Right lung (tissue), 10 donors: Measurements from ENCODE around the gene ASPDH. TPM values are rescaled to one million over a fixed set of nuclear protein-coding genes. Genes with fewer than 3 reads are reported as not detected.

Experiments
- DNase-seq, 2 donors: peaks; one replicate each; pipeline ENCODE4 v3.0.0-alpha.2; 2013
- long read RNA-seq, 8 donors: transcript quantifications; one replicate each; lab custom pipeline, GENCODE V29; 2026
- polyA plus RNA-seq, 5 donors: library from polyadenylated mRNA; unstranded; fragments of 120-200 nt; gene quantifications; one replicate each; pipeline versions ENCODE4 v1.2.1 to v1.2.3, GENCODE V29; 2013; ENCODE audit warnings: inconsistent platforms in 1 of 5, low replicate concordance in 1 of 5; ENCODE audit not compliant: insufficient read length in 5 of 5, insufficient read depth in 1 of 5

ASPDH gene
- 1 to 10 TPM in 3 of 5 donors, under 1 TPM in 2; 0.60 to 2.2 (median 1.7) TPM for polyA plus RNA-seq
- long read RNA-seq, donor 1 = 0 reads
- long read RNA-seq, donor 2 = 0 reads
- long read RNA-seq, donor 3 = 0 reads
- long read RNA-seq, donor 4 = 0 reads
- long read RNA-seq, donor 5 = 0 reads
- long read RNA-seq, donor 6 = 0 reads
- long read RNA-seq, donor 7 = 0 reads
- long read RNA-seq, donor 8 = 0 reads

DNA sequence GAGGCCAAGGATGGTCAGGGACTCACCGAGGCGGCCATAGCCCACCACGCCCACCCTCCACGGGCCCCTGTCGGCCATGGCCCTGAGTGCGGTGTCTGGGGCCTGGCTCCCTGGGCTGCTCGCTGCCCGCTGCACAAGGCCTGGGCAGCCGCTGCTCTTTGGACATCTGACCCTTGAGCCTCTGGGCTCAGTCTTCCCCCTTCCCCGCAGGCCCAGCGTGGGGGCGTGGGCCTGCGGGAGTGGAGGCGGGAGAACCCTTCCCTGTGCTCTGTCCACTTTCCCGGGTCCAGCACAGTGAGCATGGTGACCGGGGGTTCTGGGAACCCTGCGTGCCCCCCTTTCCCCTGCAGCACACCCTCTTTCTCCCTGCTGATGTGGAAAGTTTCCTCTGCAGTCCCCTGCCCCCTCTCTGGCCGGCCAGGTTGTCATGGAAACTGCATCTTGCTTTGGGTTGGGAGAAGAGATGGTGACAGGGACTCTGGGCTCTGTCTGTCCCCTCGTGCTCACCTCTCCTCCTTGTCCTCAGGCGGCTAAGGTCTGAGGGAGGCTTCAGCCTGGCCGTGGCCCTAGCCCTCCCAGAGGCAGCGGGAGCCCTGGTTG is at the start of gene ASPDH:
TSS of gene ASPDH (minus strand) at position 168 of the 600 bp plus-strand sequence. CDS start at position 78, 90 bp downstream.
- DNase-seq = no peak

DNA sequence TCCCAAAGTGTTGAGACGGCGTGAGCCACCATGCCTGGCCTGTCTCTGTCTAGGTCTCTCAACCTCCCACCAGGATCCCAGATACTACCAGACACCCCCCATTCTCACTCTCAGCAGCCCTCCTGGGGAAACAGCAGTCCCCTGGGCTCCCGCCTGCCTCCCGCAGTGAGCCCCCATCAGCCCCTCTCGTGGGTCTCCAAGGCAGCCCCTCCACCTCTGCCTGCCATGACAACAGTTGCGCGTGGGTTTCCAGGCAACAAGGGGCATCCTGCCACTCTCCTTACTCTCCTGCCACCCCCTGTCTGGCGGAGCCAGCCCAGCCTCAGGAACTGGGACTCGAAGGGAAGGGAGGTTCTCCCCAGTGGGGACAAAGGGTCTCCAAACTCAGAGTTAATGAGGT is 49.3 kb upstream of the ASPDH start:
- DNase-seq = no peak

DNA sequence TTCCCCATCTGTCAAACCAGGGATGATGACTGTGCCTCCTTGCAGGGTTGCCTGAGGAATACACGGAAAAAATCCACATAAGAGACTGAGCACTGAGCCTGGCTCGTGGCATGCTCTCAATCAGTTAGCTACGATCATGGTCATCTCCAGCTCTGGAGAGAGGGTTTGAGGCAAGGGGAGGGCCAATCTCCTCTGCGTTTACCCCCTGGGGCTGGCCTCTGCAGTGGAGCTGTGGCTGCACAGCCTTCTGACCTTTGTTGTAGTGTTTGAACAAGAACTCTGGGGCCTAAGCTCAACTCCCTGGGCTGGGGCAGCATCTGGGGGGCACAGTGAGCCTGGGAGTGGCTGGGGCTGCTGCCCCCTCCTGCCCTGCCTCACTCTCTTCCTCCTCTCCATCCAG is 48.6 kb upstream of the ASPDH start:
- no peak for DNase-seq

DNA sequence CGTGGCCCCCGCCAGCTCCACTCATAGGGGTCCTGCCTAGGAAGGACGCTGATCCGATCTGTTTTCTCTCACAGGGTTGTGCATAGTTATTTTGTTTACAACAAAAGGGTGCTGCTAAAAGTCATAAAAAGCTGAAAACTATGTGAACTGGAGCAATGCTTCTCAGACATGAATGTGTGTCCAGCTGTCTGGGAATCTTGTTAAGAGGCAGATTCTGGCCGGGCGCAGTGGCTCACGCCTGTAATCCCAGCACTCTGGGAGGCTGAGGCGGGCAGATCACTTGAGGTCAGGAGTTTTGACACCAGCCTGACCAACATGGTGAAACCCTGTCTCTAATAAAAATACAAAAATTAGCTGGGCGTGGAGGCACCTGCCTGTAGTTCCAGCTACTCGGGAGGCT is 45.9 kb upstream of the ASPDH start:
- no peak for DNase-seq

- no peak for DNase-seq
Measured at GRCh38 chr19:50558449-50558848, 44.7 kb upstream of the ASPDH start.

- DNase-seq = no peak
Measured at GRCh38 chr19:50558039-50558438, 44.3 kb upstream of the ASPDH start.

- no peak for DNase-seq
Measured at GRCh38 chr19:50557009-50557613, 43.4 kb upstream of the ASPDH start.

DNA sequence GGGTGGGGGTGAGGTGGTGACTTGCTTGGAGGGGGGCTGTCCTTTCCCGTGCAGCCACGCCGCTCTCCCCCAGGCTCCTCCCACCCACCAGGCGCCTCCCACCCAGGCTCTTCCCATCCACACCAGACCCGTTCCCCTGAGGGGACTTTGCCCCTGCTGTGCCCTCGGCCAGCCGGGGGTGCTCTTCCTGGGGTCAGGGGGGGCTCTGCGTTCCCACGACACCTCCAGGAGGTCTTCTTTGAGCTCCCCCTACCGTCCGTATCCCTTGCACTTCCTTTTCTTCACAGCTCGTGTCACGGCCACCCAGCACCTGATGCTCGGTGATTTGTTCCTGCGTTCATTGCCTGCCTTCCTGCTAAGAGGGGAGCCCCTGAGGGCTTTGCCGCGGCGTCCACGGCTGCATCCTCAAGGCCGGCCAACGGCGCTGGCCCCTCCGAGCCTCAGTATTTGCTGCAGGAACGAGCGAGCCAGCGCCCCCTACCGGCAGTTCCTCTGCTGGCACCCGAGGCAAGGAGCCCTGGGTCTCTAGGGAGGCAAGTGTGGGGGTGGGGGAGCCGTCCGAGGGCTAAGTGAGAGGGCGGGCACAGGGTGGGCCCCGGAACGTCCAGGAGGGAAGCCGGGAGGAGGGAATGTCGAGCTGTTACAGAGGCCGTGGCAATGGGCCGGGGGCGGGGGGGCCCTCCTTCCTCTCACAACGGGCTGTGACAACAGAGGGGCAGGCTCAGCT is 42.7 kb upstream of the ASPDH start:
- peak; percentile 48 to 60 for DNase-seq

- DNase-seq = no peak
Measured at GRCh38 chr19:50555450-50556281, 42.0 kb upstream of the ASPDH start.

DNA sequence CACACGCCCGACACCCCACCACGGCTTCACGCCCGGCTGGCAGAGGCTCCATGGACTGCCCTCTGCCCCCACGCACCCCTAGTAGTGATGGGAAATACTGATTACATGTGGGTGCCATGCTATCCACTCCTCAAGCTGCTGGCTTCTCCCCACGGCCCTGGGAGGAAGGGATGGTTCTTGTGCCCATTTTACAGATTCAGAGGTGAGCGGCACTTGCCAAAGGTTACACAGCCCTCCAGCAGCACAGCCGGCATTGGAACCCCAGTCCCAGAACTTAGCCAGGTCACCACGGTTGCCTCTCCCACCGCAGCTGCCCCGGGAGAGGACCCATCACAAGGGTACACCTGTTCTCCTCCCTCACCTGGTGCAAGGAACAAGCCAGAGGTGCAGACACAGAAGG is 41.3 kb upstream of the ASPDH start:
- no peak for DNase-seq

DNA sequence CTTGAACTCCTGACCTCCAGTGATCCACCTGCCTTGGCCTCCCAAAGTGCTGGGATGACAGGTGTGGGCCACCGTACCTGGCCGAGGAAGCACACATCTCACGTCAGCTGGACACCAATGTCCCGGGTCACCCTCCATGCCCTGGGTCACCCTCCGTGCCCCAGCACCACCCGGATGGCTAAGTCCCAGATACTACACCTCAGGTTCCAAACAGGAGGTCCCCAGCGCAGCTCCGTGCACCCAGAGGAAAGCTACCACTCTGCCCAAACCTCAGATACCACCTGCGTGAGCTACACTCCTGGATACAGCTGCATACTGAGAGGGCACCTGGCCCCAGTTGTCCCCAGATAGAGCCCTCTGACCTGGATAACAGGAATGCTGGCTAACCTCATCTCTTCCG is 40.5 kb upstream of the ASPDH start:
- no peak for DNase-seq

GRCh38 chr19:50553134-50553703 is 39.5 kb upstream of the ASPDH start:
- no peak for DNase-seq

GRCh38 chr19:50552540-50552939 is 38.8 kb upstream of the ASPDH start:
- DNase-seq = no peak

DNA sequence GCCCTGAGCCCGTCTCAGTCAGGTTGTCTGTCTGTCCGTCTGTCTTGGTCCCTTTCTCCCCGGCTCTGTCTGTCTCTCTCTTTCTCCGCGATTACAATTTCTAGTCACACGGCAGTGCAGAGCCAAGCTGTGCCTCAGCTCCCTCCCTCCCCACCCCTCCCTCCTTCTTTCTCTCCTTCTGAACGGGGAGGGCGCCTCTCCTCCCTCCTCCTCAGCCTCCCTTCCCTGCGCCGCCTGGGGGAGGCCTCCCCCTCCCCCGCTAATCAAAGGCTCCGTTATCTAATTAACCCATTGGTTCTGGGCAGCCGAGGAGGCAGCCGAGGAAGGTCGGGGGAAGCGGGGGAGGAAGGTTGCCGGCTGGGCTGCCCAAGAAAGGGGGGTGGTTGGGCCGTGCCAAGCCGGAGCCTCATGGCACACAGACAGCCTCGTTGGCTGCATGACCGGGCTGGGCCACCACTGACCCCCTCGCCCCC is 38.0 kb upstream of the ASPDH start:
- DNase-seq = peak; percentile 38 to 47

GRCh38 chr19:50551034-50551714 is 37.5 kb upstream of the ASPDH start:
- no peak for DNase-seq

- DNase-seq = no peak
Measured at GRCh38 chr19:50550594-50550966, 36.9 kb upstream of the ASPDH start.

DNA sequence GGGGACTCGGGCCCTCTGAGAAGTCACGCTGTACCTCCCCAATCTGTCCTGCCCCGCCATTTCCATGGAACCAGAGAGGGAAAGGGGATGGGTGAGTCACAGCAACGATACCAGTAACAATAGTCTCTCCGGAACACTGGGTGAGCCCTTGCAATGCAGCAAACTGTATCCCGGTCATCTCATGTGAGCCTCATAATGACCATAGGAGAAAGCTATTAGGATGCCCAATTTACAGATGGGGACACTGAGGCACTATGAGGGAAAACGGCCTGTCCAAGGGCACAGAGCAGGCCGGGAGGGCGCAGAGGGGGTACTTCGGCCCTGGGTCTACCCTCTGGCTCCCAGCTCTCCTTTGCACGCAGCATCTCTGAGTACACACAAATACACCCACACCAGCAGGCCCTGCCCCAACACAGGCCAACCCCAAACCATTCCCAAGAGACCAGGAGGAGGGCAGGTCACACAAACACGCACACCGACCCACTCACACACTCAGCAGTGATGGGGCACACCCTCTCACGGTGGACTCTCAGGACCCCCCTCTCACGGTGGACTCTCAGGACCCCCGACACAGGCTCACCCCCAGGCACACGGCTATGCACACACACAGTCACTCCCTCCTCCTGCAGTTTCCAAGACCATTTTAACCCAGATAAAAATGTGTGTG is 36.3 kb upstream of the ASPDH start:
- DNase-seq = no peak

- no peak for DNase-seq
Measured at GRCh38 chr19:50549059-50549926, 35.6 kb upstream of the ASPDH start.
